Stimulated activated CD8-positive, alpha-beta memory T cell treated with anti-CD3 and anti-CD28 coated beads, Interleukin-12 subunit alpha, Interleukin-12 subunit beta, amount 100 ng/mL, for 4 hours (primary cell): ENCODE results near the gene ALDH7A1.
"Not testable (repeated sequence)": the region's sequence is repeated elsewhere in the genome, so short reads cannot be mapped to it uniquely, and the experiment has no call there.

Experiments used
- DNase-seq: peaks from one replicate; pipeline ENCODE4 v3.0.0-alpha.2; 2020; ENCODE audit warnings: low read depth

ALDH7A1 gene

GRCh38 chr5:126594748-126595485, at the start of gene ALDH7A1:
TSS of gene ALDH7A1 (minus strand) at chr5:126595219. CDS start at chr5:126595198, 21 bp downstream.
- no peak for DNase-seq

GRCh38 chr5:126641387-126641786, 46.4 kb upstream of the ALDH7A1 start:
- DNase-seq, result no peak

GRCh38 chr5:126640866-126641265, 45.8 kb upstream of the ALDH7A1 start:
- no peak for DNase-seq

GRCh38 chr5:126636956-126637355, 41.9 kb upstream of the ALDH7A1 start:
- DNase-seq, result no peak

GRCh38 chr5:126635585-126635984, 40.6 kb upstream of the ALDH7A1 start:
- DNase-seq, result no peak

GRCh38 chr5:126633552-126633951, 38.5 kb upstream of the ALDH7A1 start:
- no peak for DNase-seq

GRCh38 chr5:126631920-126632319, 36.9 kb upstream of the ALDH7A1 start:
- no peak for DNase-seq

GRCh38 chr5:126628102-126628501, 33.1 kb upstream of the ALDH7A1 start:
- no peak for DNase-seq

- no peak for DNase-seq
These were observed 29.5 kb upstream of the ALDH7A1 start for GRCh38 chr5:126624534-126624933.

GRCh38 chr5:126619781-126620180, 24.8 kb upstream of the ALDH7A1 start:
- no peak for DNase-seq

GRCh38 chr5:126617603-126618002, 22.6 kb upstream of the ALDH7A1 start:
- not testable (repeated sequence) for DNase-seq

GRCh38 chr5:126615286-126615685, 20.3 kb upstream of the ALDH7A1 start:
- DNase-seq, result no peak

- no peak for DNase-seq
These were observed 19.0 kb upstream of the ALDH7A1 start for GRCh38 chr5:126613941-126614592.

- no peak for DNase-seq
These were observed 15.6 kb upstream of the ALDH7A1 start for GRCh38 chr5:126610616-126611015.

GRCh38 chr5:126610160-126610559, 15.1 kb upstream of the ALDH7A1 start:
- no peak for DNase-seq

- no peak for DNase-seq
These were observed 10.5 kb upstream of the ALDH7A1 start for GRCh38 chr5:126605525-126605924.

- no peak for DNase-seq
These were observed 8.5 kb upstream of the ALDH7A1 start for GRCh38 chr5:126603402-126603991.

GRCh38 chr5:126600631-126601511, 5.9 kb upstream of the ALDH7A1 start, which contains the start of gene PHAX:
TSS of gene PHAX (plus strand) at chr5:126600947. CDS start at chr5:126600963, 16 bp downstream.
- DNase-seq, result peak; percentile 65

GRCh38 chr5:126599971-126600630, 5.1 kb upstream of the ALDH7A1 start:
- DNase-seq, result not testable (repeated sequence)

GRCh38 chr5:126599499-126599898, 4.5 kb upstream of the ALDH7A1 start:
- DNase-seq, result no peak

- DNase-seq, result no peak
These were observed 2.1 kb upstream of the ALDH7A1 start for GRCh38 chr5:126597156-126597555.
